RPMI8226 (cell line): ENCODE results near the gene GPR15.
"Not testable (repeated sequence)": the region's sequence is repeated elsewhere in the genome, so short reads cannot be mapped to it uniquely, and the experiment has no call there.

Source experiments
- DNase-seq: peaks from one replicate; pipeline ENCODE4 v3.0.0-alpha.2; 2015

The GPR15 gene

GRCh38 chr3:98559769-98560168 is 28.0 kb downstream of the GPR15 start:
- not testable (repeated sequence) for DNase-seq

GRCh38 chr3:98560911-98561310 is 29.1 kb downstream of the GPR15 start:
- DNase-seq = no peak

GRCh38 chr3:98561727-98562521 is 30.1 kb downstream of the GPR15 start:
- no peak for DNase-seq

- no peak for DNase-seq
Measured at GRCh38 chr3:98563661-98564281, 32.0 kb downstream of the GPR15 start.

GRCh38 chr3:98564282-98565005 is 32.7 kb downstream of the GPR15 start:
- no peak for DNase-seq

GRCh38 chr3:98565237-98565643 is 33.5 kb downstream of the GPR15 start:
- no peak for DNase-seq

GRCh38 chr3:98565843-98566242 is 34.1 kb downstream of the GPR15 start:
- no peak for DNase-seq

GRCh38 chr3:98567666-98568270 is 36.0 kb downstream of the GPR15 start:
- no peak for DNase-seq

GRCh38 chr3:98568402-98568801 is 36.6 kb downstream of the GPR15 start:
- DNase-seq = no peak

- DNase-seq = peak; percentile 23
Measured at GRCh38 chr3:98573181-98573728, 41.5 kb downstream of the GPR15 start.

- no peak for DNase-seq
Measured at GRCh38 chr3:98574132-98574531, 42.4 kb downstream of the GPR15 start.

- no peak for DNase-seq
Measured at GRCh38 chr3:98577178-98577895, 45.6 kb downstream of the GPR15 start.

- no peak for DNase-seq
Measured at GRCh38 chr3:98580401-98581386, 48.9 kb downstream of the GPR15 start.

- DNase-seq = no peak
Measured at GRCh38 chr3:98581474-98581873, 49.7 kb downstream of the GPR15 start.

GRCh38 chr3:98582042-98582441 is 50.3 kb downstream of the GPR15 start:
- DNase-seq = no peak

GRCh38 chr3:98583766-98584165 is 52.0 kb downstream of the GPR15 start:
- DNase-seq = no peak
